Large intestine (tissue), 3 donors: ENCODE data around the gene FLT1. TPM values are rescaled to one million over a fixed set of nuclear protein-coding genes. Genes with fewer than 3 reads are reported as not detected.
A peak's percentile ranks its signal among the peaks of the same experiment; 100 is the strongest.

Experiments used
- DNase-seq, 2 donors: peaks; one replicate each; pipeline versions ENCODE4 v3.0.0 to v3.0.0-alpha.2; 2013
- H3K27ac ChIP-seq: one replicate; pipeline ENCODE4 v1.5.1; 2013; ENCODE audit warnings: low read length
- H3K27me3 ChIP-seq: 2 replicates; pipeline ENCODE4 v1.6.1; 2013; ENCODE audit warnings: low read length; ENCODE audit not compliant: control insufficient read depth, insufficient read depth
- H3K36me3 ChIP-seq: 2 replicates; pipeline ENCODE4 v1.6.1; 2013; ENCODE audit warnings: low read length; ENCODE audit not compliant: control insufficient read depth, insufficient read depth
- H3K4me1 ChIP-seq: one replicate; pipeline ENCODE4 v1.6.1; 2013; ENCODE audit warnings: low read length; ENCODE audit not compliant: control insufficient read depth, insufficient read depth
- H3K4me3 ChIP-seq: one replicate; pipeline ENCODE4 v1.5.1; 2013; ENCODE audit warnings: low read length
- H3K9me3 ChIP-seq: one replicate; pipeline ENCODE4 v1.6.1; 2013; ENCODE audit warnings: mild to moderate bottlenecking, low read depth, low read length, moderate library complexity; ENCODE audit not compliant: control insufficient read depth
- WGBS: methylation state at CpG from one replicate; pipeline ENCODE4 v1.1.5; 2013; ENCODE audit warnings: low lambda C conversion rate; ENCODE audit not compliant: insufficient coverage; 5-methylcytosine and 5-hydroxymethylcytosine counted together
- polyA plus RNA-seq: library from polyadenylated mRNA; unstranded; fragments of 120-200 nt; gene quantifications from one replicate; pipeline ENCODE4 v1.2.1, GENCODE V29; 2013

Gene FLT1
- polyA plus RNA-seq, 1 donor, result 6.9 TPM

- DNase-seq, result no peak
- no CpG with 5 or more reads among the region's 6 CpGs for WGBS
Measured at GRCh38 chr13:28349371-28349770, 145.6 kb downstream of the FLT1 start.

GRCh38 chr13:28347456-28348371 lies 147.2 kb downstream of the FLT1 start:
- Histone ChIP-seq H3K27me3 (no peaks in the 10 kb centered on the region), H3K4me1 (no peaks in the 10 kb centered on the region), H3K4me3 (no peak overlapping the region), H3K27ac (no peak overlapping the region), H3K36me3 (no peaks in the 10 kb centered on the region), H3K9me3 (no peaks in the 10 kb centered on the region)
- 100% methylated on average over 2 of the region's 5 CpGs for WGBS
- no peak for DNase-seq

More at GRCh38 chr13:28349371-28349770, 145.6 kb downstream of the FLT1 start:
- Histone ChIP-seq H3K27me3 (no peaks in the 10 kb centered on the region), H3K4me3 (no peak overlapping the region), H3K27ac (no peak overlapping the region), H3K4me1 (no peaks in the 10 kb centered on the region), H3K36me3 (no peaks in the 10 kb centered on the region), H3K9me3 (no peaks in the 10 kb centered on the region)

- no peak overlapping the region for H3K27ac ChIP-seq
- H3K9me3 ChIP-seq, result no peaks in the 10 kb centered on the region
- H3K27me3 ChIP-seq, result no peaks in the 10 kb centered on the region
- H3K36me3 ChIP-seq, result no peaks in the 10 kb centered on the region
- WGBS, result no CpG with 5 or more reads among the region's 2 CpGs
- peaks cover 4% of the 10 kb centered on the region for H3K4me1 ChIP-seq
- H3K4me3 ChIP-seq, result no peak overlapping the region
- no peak for DNase-seq
Measured at GRCh38 chr13:28346154-28346553, 148.8 kb downstream of the FLT1 start.

- Histone ChIP-seq H3K4me1 (peaks cover 4% of the 10 kb centered on the region), H3K27me3 (no peaks in the 10 kb centered on the region), H3K36me3 (no peaks in the 10 kb centered on the region), H3K4me3 (no peak overlapping the region), H3K27ac (no peak overlapping the region), H3K9me3 (no peaks in the 10 kb centered on the region)
- WGBS, result 57% methylated on average over 1 of the region's 3 CpGs
- DNase-seq, result no peak
Measured at GRCh38 chr13:28344163-28344562, 150.8 kb downstream of the FLT1 start.

GRCh38 chr13:28342251-28342650 lies 152.7 kb downstream of the FLT1 start:
- H3K4me1 ChIP-seq, result peaks cover 18% of the 10 kb centered on the region
- no peaks in the 10 kb centered on the region for H3K27me3 ChIP-seq
- H3K27ac ChIP-seq, result peak overlapping the region; percentile 68
- H3K9me3 ChIP-seq, result no peaks in the 10 kb centered on the region
- WGBS, result 44% methylated on average over 2 of the region's 2 CpGs
- H3K4me3 ChIP-seq, result no peak overlapping the region
- DNase-seq, result peak; percentile 51 to 82
- H3K36me3 ChIP-seq, result no peaks in the 10 kb centered on the region

GRCh38 chr13:28340272-28340793 lies 154.6 kb downstream of the FLT1 start:
- Histone ChIP-seq H3K9me3 (no peaks in the 10 kb centered on the region), H3K27ac (no peak overlapping the region), H3K4me1 (peaks cover 18% of the 10 kb centered on the region), H3K27me3 (no peaks in the 10 kb centered on the region), H3K36me3 (no peaks in the 10 kb centered on the region), H3K4me3 (no peak overlapping the region)
- 100% methylated on average over 1 of the region's 2 CpGs for WGBS
- DNase-seq, result no peak

GRCh38 chr13:28339419-28339818 lies 155.5 kb downstream of the FLT1 start:
- Histone ChIP-seq H3K4me3 (no peak overlapping the region), H3K4me1 (peaks cover 18% of the 10 kb centered on the region), H3K27me3 (no peaks in the 10 kb centered on the region), H3K27ac (no peak overlapping the region), H3K36me3 (no peaks in the 10 kb centered on the region), H3K9me3 (no peaks in the 10 kb centered on the region)
- 100% methylated on average over 1 of the region's 2 CpGs for WGBS
- DNase-seq, result no peak

- Histone ChIP-seq H3K4me3 (no peak overlapping the region), H3K27ac (no peak overlapping the region), H3K9me3 (no peaks in the 10 kb centered on the region), H3K4me1 (peaks cover 18% of the 10 kb centered on the region), H3K36me3 (no peaks in the 10 kb centered on the region), H3K27me3 (no peaks in the 10 kb centered on the region)
- WGBS, result no CpG with 5 or more reads among the region's 6 CpGs
- DNase-seq, result no peak
Measured at GRCh38 chr13:28338742-28339141, 156.2 kb downstream of the FLT1 start.

- no CpG with 5 or more reads among the region's 4 CpGs for WGBS
- Histone ChIP-seq H3K27ac (no peak overlapping the region), H3K4me3 (no peak overlapping the region), H3K27me3 (no peaks in the 10 kb centered on the region), H3K9me3 (no peaks in the 10 kb centered on the region), H3K36me3 (no peaks in the 10 kb centered on the region), H3K4me1 (peaks cover 18% of the 10 kb centered on the region)
- no peak for DNase-seq
Measured at GRCh38 chr13:28338006-28338574, 156.8 kb downstream of the FLT1 start.

- Histone ChIP-seq H3K4me3 (no peak overlapping the region), H3K27ac (peak overlapping the region; percentile 30)
- DNase-seq, result peak in 1 of 2 donors; percentile 43
Measured at GRCh38 chr13:28337166-28338005, 157.5 kb downstream of the FLT1 start.

More at GRCh38 chr13:28337166-28338005, 157.5 kb downstream of the FLT1 start:
- WGBS, result no CpG with 5 or more reads among the region's 4 CpGs
- Histone ChIP-seq H3K27me3 (no peaks in the 10 kb centered on the region), H3K4me1 (peaks cover 18% of the 10 kb centered on the region), H3K36me3 (no peaks in the 10 kb centered on the region), H3K9me3 (no peaks in the 10 kb centered on the region)
